ENCODE measurements around the gene CD36.

The CD36 gene

DNA sequence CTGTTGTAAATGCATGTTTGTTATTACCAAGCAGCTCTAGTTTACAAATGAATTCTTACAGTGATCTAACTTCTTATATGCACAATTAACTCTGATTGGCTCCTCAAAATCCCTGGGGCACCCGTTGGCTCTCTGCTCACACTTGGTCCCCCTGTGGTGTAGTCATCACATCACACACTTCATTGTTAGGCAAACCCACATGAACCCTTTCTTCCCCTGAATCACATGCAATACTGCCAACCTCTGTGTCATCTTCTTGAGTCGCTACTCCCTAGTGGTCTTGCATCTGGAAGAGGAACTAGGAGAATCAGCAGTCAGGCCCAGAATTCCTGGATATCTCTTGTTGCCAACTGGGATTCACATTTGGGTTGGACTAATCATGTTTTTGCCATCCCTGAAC, 73.1 kb downstream of the CD36 start:
- no peaks in the 10 kb centered on the region for H3K36me3 ChIP-seq
- no peak overlapping the region for H3K4me3 ChIP-seq
- TF ChIP-seq, protein P1, sequence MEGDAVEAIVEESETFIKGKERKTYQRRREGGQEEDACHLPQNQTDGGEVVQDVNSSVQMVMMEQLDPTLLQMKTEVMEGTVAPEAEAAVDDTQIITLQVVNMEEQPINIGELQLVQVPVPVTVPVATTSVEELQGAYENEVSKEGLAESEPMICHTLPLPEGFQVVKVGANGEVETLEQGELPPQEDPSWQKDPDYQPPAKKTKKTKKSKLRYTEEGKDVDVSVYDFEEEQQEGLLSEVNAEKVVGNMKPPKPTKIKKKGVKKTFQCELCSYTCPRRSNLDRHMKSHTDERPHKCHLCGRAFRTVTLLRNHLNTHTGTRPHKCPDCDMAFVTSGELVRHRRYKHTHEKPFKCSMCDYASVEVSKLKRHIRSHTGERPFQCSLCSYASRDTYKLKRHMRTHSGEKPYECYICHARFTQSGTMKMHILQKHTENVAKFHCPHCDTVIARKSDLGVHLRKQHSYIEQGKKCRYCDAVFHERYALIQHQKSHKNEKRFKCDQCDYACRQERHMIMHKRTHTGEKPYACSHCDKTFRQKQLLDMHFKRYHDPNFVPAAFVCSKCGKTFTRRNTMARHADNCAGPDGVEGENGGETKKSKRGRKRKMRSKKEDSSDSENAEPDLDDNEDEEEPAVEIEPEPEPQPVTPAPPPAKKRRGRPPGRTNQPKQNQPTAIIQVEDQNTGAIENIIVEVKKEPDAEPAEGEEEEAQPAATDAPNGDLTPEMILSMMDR (IDR thresholded peaks at IDR 0.05): no peak
- no peaks in the 10 kb centered on the region for H3K27me3 ChIP-seq
- DNase-seq: no peak
- H3K27ac ChIP-seq: no peak overlapping the region
- no peaks in the 10 kb centered on the region for H3K9me3 ChIP-seq
- intact Hi-C loops (cut with DNase I; ENCODE audit: low total_unique reads): no loop called here
- H3K4me1 ChIP-seq: no peaks in the 10 kb centered on the region

DNA sequence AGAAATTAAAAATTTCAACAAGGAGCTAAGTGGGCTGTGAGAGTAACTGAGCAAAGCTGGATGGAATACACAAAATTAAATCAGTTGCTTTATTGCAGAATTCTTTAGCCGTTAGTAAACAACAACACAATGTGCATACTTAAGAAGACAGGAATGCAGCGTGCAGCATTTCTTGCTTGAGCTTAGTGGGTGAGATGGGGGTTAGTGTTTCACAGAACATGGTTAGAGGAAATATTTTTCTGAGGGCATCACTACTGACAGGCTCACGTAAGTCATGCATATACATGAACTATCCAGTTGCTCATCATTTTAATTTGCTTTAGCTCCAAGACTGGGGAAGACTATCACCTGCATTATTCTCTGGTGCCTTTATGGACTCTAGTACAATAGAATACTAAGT, 80.8 kb downstream of the CD36 start:
- TF ChIP-seq, protein P1 (IDR thresholded peaks at IDR 0.05): no peak
- intact Hi-C loops (cut with DNase I; ENCODE audit: low total_unique reads): no loop called here
- H3K36me3 ChIP-seq: no peaks in the 10 kb centered on the region
- H3K27ac ChIP-seq: no peak overlapping the region
- H3K4me1 ChIP-seq: peaks cover 0 to 23% (median 14%) of the 10 kb centered on the region in 4 donors
- H3K27me3 ChIP-seq: no peaks in the 10 kb centered on the region
- H3K9me3 ChIP-seq: no peaks in the 10 kb centered on the region
- no peak overlapping the region for H3K4me3 ChIP-seq
- no peak for DNase-seq

- intact Hi-C loops (cut with DNase I; ENCODE audit: low total_unique reads): no loop called here
- no peak overlapping the region for H3K4me3 ChIP-seq
- TF ChIP-seq, protein P1 (IDR thresholded peaks at IDR 0.05): no peak
- H3K27me3 ChIP-seq: no peaks in the 10 kb centered on the region
- H3K9me3 ChIP-seq: no peaks in the 10 kb centered on the region
- H3K36me3 ChIP-seq: no peaks in the 10 kb centered on the region
- peaks cover 0 to 23% (median 14%) of the 10 kb centered on the region in 4 donors for H3K4me1 ChIP-seq
- H3K27ac ChIP-seq: no peak overlapping the region
- no peak for DNase-seq
Observed at GRCh38 chr7:80720146-80720545, 81.7 kb downstream of the CD36 start.

DNA sequence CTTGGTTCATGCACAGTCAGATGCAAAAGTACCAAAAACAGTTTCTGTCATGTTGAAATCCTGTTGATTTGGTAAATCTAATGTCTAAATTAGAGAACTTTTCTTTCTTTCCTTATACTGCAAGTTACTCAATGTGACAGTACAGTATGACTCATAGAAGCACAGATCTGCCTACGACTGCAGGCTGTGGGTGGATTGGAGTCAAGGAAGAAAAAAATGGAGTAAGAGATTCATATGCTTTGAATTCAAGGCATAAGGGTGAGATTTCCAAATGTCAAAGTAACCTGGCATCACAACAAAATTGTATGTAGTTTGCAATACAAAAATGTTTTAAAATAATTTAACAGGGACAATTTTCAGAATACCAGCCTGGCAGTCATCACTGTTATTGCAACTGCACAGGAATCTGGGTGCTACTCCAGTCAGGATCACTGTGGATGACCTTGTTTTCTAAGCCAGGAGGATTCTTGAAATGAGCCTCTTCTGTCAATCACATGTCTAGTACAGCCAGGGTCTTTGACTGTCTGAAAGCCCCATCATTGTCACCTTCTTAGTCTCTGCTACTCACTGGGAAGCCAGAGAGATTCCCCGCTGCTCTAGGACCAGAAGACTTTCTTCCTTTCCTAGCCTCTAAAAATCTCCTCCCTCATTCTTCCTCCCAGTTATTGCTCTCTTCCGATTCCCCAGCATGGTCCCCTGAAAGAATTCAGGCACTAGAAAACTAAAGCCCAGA, 83.6 kb downstream of the CD36 start:
- H3K9me3 ChIP-seq: no peaks in the 10 kb centered on the region
- peak overlapping the region; percentile 62 to 70 for H3K27ac ChIP-seq
- TF ChIP-seq, protein P1 (IDR thresholded peaks at IDR 0.05): no peak
- H3K27me3 ChIP-seq: no peaks in the 10 kb centered on the region
- H3K4me1 ChIP-seq: peaks cover 0 to 23% (median 14%) of the 10 kb centered on the region in 4 donors
- H3K4me3 ChIP-seq: no peak overlapping the region
- peak in 1 of 2 donors; percentile 31 for DNase-seq
- intact Hi-C loops (cut with DNase I; ENCODE audit: low total_unique reads): no loop called here
- no peaks in the 10 kb centered on the region for H3K36me3 ChIP-seq

GRCh38 chr7:80722616-80723195, 84.3 kb downstream of the CD36 start:
- Histone ChIP-seq H3K9me3 (no peaks in the 10 kb centered on the region), H3K36me3 (no peaks in the 10 kb centered on the region), H3K27ac (peak overlapping the region; percentile 62 to 70), H3K27me3 (no peaks in the 10 kb centered on the region), H3K4me1 (peaks cover 0 to 23% (median 14%) of the 10 kb centered on the region in 4 donors), H3K4me3 (no peak overlapping the region)
- intact Hi-C loops (cut with DNase I; ENCODE audit: low total_unique reads): no loop called here
- TF ChIP-seq, protein P1 (IDR thresholded peaks at IDR 0.05): no peak
- DNase-seq: peak; percentile 83 to 87
